Measurements from ENCODE around the gene MEOX1.

MEOX1 gene

GRCh38 chr17:43660816-43661493 lies 767 bp downstream of the MEOX1 start:
- DNase-seq (ENCODE audit: extremely low spot score, insufficient read length, low read depth), result no peak
- no peak for FAIRE-seq

- FAIRE-seq (no peak), DNase-seq (ENCODE audit: extremely low spot score, insufficient read length, low read depth) (no peak)
Measured at GRCh38 chr17:43659823-43660617, 1.7 kb downstream of the MEOX1 start.

GRCh38 chr17:43658900-43659299 lies 2.8 kb downstream of the MEOX1 start:
- DNase-seq (ENCODE audit: extremely low spot score, insufficient read length, low read depth), result no peak
- FAIRE-seq, result no peak

GRCh38 chr17:43655693-43656255 lies 5.9 kb downstream of the MEOX1 start:
- DNase-seq (ENCODE audit: extremely low spot score, insufficient read length, low read depth) (no peak), FAIRE-seq (peak; percentile 33)

GRCh38 chr17:43652124-43652480 lies 9.6 kb downstream of the MEOX1 start:
- FAIRE-seq, result no peak
- no peak for DNase-seq (ENCODE audit: extremely low spot score, insufficient read length, low read depth)

GRCh38 chr17:43650471-43650870 lies 11.3 kb downstream of the MEOX1 start:
- no peak for DNase-seq (ENCODE audit: extremely low spot score, insufficient read length, low read depth)
- no peak for FAIRE-seq

- no peak for FAIRE-seq
Measured at GRCh38 chr17:43648916-43649315, 12.8 kb downstream of the MEOX1 start.

GRCh38 chr17:43645765-43646481 lies 15.8 kb downstream of the MEOX1 start:
- FAIRE-seq (no peak), DNase-seq (ENCODE audit: extremely low spot score, insufficient read length, low read depth) (no peak)

More at GRCh38 chr17:43648916-43649315, 12.8 kb downstream of the MEOX1 start:
- no peak for DNase-seq (ENCODE audit: extremely low spot score, insufficient read length, low read depth)

DNA sequence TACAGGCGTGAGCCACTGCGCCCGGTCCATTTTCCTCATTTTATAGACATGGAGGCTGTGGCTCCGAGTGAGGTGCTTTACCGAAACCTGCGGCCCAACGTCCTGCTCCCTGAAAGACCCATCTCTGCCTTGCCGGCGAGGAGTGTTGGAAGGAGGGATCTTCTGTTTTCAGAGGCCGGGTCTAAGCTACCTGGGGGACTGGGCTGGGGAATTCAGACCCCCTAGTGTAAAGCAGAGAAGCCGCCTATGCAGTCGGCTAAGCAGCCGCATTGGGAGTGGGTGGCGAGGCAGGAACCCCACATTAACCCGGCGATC lies 16.3 kb downstream of the MEOX1 start:
- FAIRE-seq, result no peak
- no peak for DNase-seq (ENCODE audit: extremely low spot score, insufficient read length, low read depth)

DNA sequence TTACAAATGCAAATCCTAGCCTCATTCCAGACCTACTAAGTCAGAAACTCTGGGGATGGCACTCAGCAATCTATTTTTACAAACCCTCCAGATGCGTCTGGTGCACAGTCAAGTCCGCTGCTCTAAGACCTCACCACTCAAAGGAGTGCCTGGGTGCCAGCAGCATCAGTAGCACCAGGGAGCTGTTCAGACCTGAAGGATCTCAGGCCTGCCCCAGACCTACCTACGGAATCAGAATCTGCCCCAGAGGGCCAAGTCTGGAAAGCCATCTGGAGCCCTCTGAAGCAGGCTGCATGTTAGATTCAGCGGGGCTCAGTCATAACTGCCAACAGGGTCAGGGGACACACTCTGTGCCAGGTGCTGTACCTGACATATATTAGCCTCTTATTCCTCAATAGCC lies 17.6 kb downstream of the MEOX1 start:
- DNase-seq (ENCODE audit: extremely low spot score, insufficient read length, low read depth), result no peak
- FAIRE-seq, result no peak

DNA sequence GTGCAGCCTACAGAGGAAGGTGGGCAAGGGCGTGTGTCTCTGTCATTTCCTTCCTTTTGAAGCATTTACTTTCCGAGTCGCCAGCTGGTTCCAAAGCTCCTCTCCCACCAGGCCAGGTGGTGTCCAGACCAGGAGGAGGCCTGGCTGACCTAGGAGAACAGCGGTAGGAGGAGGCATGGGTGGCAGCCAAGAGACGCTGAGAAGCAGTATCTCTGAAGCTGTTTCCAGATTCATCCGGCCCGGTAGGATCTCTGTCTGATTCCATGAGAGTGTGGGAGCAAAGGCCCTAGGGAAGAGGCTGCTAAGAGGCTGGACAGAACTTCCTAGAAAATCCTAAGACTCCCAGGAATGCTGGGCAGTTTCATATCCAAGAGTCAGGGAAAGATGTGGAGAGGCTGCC lies 20.3 kb downstream of the MEOX1 start:
- no peak for FAIRE-seq

GRCh38 chr17:43640491-43641252 lies 21.1 kb downstream of the MEOX1 start:
- DNase-seq (ENCODE audit: extremely low spot score, insufficient read length, low read depth) (no peak), FAIRE-seq (no peak)

More for the DNA sequence above, 20.3 kb downstream of the MEOX1 start:
- no peak for DNase-seq (ENCODE audit: extremely low spot score, insufficient read length, low read depth)

- DNase-seq (ENCODE audit: extremely low spot score, insufficient read length, low read depth) (no peak), FAIRE-seq (no peak)
Measured at GRCh38 chr17:43637563-43638323, 24.0 kb downstream of the MEOX1 start.

- FAIRE-seq, result no peak
Measured at GRCh38 chr17:43636426-43636825, 25.3 kb downstream of the MEOX1 start.

GRCh38 chr17:43634591-43635125 lies 27.1 kb downstream of the MEOX1 start:
- DNase-seq (ENCODE audit: extremely low spot score, insufficient read length, low read depth), result no peak

More at GRCh38 chr17:43636426-43636825, 25.3 kb downstream of the MEOX1 start:
- DNase-seq (ENCODE audit: extremely low spot score, insufficient read length, low read depth), result no peak

DNA sequence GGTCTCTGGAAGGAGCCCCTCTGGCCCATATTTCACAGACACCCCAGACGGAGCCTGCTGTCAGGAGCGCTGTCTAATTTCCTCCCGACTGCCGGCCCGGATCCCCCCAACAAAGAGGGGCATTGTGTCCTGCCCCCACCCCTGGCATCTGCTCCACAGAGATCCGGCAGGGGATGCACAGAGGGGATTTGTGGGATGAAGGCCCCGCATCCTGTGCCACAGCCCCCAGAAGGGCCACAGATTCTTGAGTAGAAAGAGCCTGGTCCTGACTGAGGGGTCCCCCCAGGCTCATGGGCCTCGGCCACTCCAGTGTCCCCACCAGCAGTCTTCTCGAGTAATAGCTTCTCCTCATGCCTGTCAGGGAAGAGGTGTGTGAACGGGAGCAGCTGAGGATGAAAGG lies 29.5 kb downstream of the MEOX1 start:
- DNase-seq (ENCODE audit: extremely low spot score, insufficient read length, low read depth) (no peak), FAIRE-seq (no peak)

More at GRCh38 chr17:43634591-43635125, 27.1 kb downstream of the MEOX1 start:
- FAIRE-seq, result no peak

- DNase-seq (ENCODE audit: extremely low spot score, insufficient read length, low read depth) (no peak), FAIRE-seq (no peak)
Measured at GRCh38 chr17:43631429-43631828, 30.3 kb downstream of the MEOX1 start.

- DNase-seq (ENCODE audit: extremely low spot score, insufficient read length, low read depth), result no peak
- FAIRE-seq, result no peak
Measured at GRCh38 chr17:43628089-43628650, 33.6 kb downstream of the MEOX1 start.

DNA sequence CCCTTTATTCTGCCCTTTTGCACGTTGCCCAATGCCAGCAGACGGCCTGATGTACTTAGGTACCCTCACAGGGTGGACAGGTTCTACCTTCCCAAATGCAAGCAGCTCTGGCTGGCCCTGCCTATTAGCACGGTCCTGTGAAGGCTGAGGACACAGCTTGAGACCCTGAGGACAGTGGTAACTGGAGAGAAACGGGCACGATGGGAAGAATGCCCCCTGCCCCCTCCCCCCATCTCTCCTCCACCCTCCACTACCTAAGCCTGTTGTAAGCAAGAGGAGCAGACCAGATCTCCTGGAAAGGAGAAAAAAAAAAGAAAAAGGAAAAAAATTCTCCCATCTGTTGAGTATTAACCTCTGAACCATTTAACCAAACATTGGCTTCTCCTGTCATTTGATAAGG lies 34.1 kb downstream of the MEOX1 start:
- DNase-seq (ENCODE audit: extremely low spot score, insufficient read length, low read depth) (no peak), FAIRE-seq (no peak)
